Gastroesophageal sphincter (tissue), 4 donors: Measurements from ENCODE around the gene EPHB1. TPM values are rescaled to one million over a fixed set of nuclear protein-coding genes. Genes with fewer than 3 reads are reported as not detected.

Experiments
- ATAC-seq: fragments of 150-250 bp; one replicate; pipeline ENCODE4 v1.9.1; 2016; ENCODE audit warnings: mild to moderate bottlenecking, moderate library complexity
- H3K27ac ChIP-seq, 4 donors: fragments of 200-600 bp; sonication (generic) in 3 of 4; 1 replicate in 3 of 4; 2 replicates in 1 of 4; pipeline ENCODE4 v1.5.1; 2016 to 2019
- H3K27me3 ChIP-seq: fragments of 200-600 bp; sonication (generic); one replicate; pipeline ENCODE4 v1.5.1; 2019
- H3K36me3 ChIP-seq, 2 donors: fragments of 200-600 bp; sonication (generic); one replicate each; pipeline ENCODE4 v1.5.1; 2019; ENCODE audit warnings: control low read depth in 1 of 2
- H3K4me1 ChIP-seq, 3 donors: fragments of 200-600 bp; sonication (generic); 1 replicate in 2 of 3; 2 replicates in 1 of 3; pipeline ENCODE4 v1.5.1; 2016 to 2019; ENCODE audit warnings: control low read depth in 2 of 3
- H3K4me3 ChIP-seq, 2 donors: fragments of 200-600 bp; sonication (generic); one replicate each; pipeline ENCODE4 v1.5.1; 2019; ENCODE audit warnings: mild to moderate bottlenecking in 1 of 2, moderate library complexity in 1 of 2
- H3K9me3 ChIP-seq, 3 donors: fragments of 200-600 bp; sonication (generic); one replicate each; pipeline ENCODE4 v1.5.1; 2017 to 2019; ENCODE audit warnings: control low read depth in 2 of 3
- CTCF ChIP-seq, 4 experiments: fragments of 200-600 bp in 2 of 4; fragments of 450-650 bp in 2 of 4; sonication (generic) in 1 of 4; IDR thresholded peaks; one replicate each; pipeline ENCODE4 v1.5.1; 2017 to 2019; ENCODE audit warnings: antibody characterized with exemption in 4 of 4, mild to moderate bottlenecking in 2 of 4, moderate library complexity in 2 of 4
- EP300 ChIP-seq: sonication (generic); formaldehyde crosslinking; IDR thresholded peaks from one replicate; pipeline ENCODE4 v1.6.1; 2017; ENCODE audit warnings: antibody characterized with exemption, mild to moderate bottlenecking
- POLR2A ChIP-seq, 2 donors: fragments of 450-650 bp; IDR thresholded peaks; one replicate each; pipeline ENCODE4 v1.6.1; 2017; ENCODE audit warnings: antibody characterized with exemption in 2 of 2, mild to moderate bottlenecking in 2 of 2, moderate library complexity in 1 of 2
- POLR2AphosphoS5 ChIP-seq: sonication (generic); formaldehyde crosslinking; IDR thresholded peaks from one replicate; pipeline ENCODE4 v1.6.1; 2017; ENCODE audit warnings: antibody characterized with exemption
- WGBS, 2 donors: methylation state at CpG; one replicate each; pipeline ENCODE4 v1.1.5; 2018; ENCODE audit warnings: low coverage in 1 of 2; 5-methylcytosine and 5-hydroxymethylcytosine counted together
- total RNA-seq, 4 donors: library from RNA; depleted of rRNA; stranded (reverse); fragments of >200 nt; gene quantifications; one replicate each; pipeline ENCODE4 v1.1.0, GENCODE V29; 2016

EPHB1 gene
- total RNA-seq, 4 donors from 2014 or later = 0.81 to 5.7 (median 2.5) TPM; not detected in 1

GRCh38 chr3:134904776-134905646 lies 110.0 kb downstream of the EPHB1 start:
- no peak for TF ChIP-seq EP300
- H3K4me3 ChIP-seq = no peak overlapping the region
- H3K27ac ChIP-seq = no peak overlapping the region
- H3K36me3 ChIP-seq = no peaks in the 10 kb centered on the region
- ATAC-seq = no peak
- H3K27me3 ChIP-seq = no peaks in the 10 kb centered on the region
- H3K9me3 ChIP-seq = no peaks in the 10 kb centered on the region
- WGBS, 2 donors = 30 to 71% methylated on average over 1 to 7 of the region's 7 CpGs
- H3K4me1 ChIP-seq = peaks cover 0 to 28% (median 0%) of the 10 kb centered on the region in 3 donors

- no peak for ATAC-seq
- no peak overlapping the region for H3K4me3 ChIP-seq
- no peaks in the 10 kb centered on the region for H3K36me3 ChIP-seq
- no peak overlapping the region for H3K27ac ChIP-seq
- no peaks in the 10 kb centered on the region for H3K9me3 ChIP-seq
- TF ChIP-seq CTCF (IDR thresholded peaks at IDR 0.05) (no peak), POLR2AphosphoS5 (no peak), EP300 (no peak), POLR2A (IDR thresholded peaks at IDR 0.05) (no peak)
- WGBS, 2 donors = 100% methylated on average over 2 of the region's 2 CpGs
- H3K4me1 ChIP-seq = peaks cover 0 to 28% (median 0%) of the 10 kb centered on the region in 3 donors
- H3K27me3 ChIP-seq = no peaks in the 10 kb centered on the region
These were observed 110.5 kb downstream of the EPHB1 start for GRCh38 chr3:134905647-134905935.

GRCh38 chr3:134908271-134908670 lies 113.2 kb downstream of the EPHB1 start:
- WGBS, 2 donors = no CpG with 5 or more reads among the region's 2 CpGs
- no peak for ATAC-seq
- Histone ChIP-seq H3K27me3 (no peaks in the 10 kb centered on the region), H3K27ac (no peak overlapping the region), H3K9me3 (no peaks in the 10 kb centered on the region), H3K36me3 (no peaks in the 10 kb centered on the region), H3K4me1 (peaks cover 0 to 26% (median 0%) of the 10 kb centered on the region in 3 donors), H3K4me3 (no peak overlapping the region)
- TF ChIP-seq POLR2A (IDR thresholded peaks at IDR 0.05) (no peak), EP300 (no peak), CTCF (IDR thresholded peaks at IDR 0.05) (no peak), POLR2AphosphoS5 (no peak)

- Histone ChIP-seq H3K4me1 (peaks cover 0 to 9% (median 0%) of the 10 kb centered on the region in 3 donors), H3K9me3 (no peaks in the 10 kb centered on the region), H3K27ac (no peak overlapping the region), H3K27me3 (no peaks in the 10 kb centered on the region), H3K4me3 (no peak overlapping the region), H3K36me3 (no peaks in the 10 kb centered on the region)
- 60% methylated on average over 1 of the region's 2 CpGs; no CpG with 5 or more reads in 1 of the 2 donors for WGBS, 2 donors
- ATAC-seq = no peak
- TF ChIP-seq EP300 = no peak
- no peak for TF ChIP-seq POLR2AphosphoS5
- TF ChIP-seq POLR2A (IDR thresholded peaks at IDR 0.05) = no peak
- TF ChIP-seq CTCF (IDR thresholded peaks at IDR 0.05) = no peak
These were observed 115.0 kb downstream of the EPHB1 start for GRCh38 chr3:134910026-134910425.

GRCh38 chr3:134911586-134912548 lies 116.8 kb downstream of the EPHB1 start:
- no peak for ATAC-seq
- Histone ChIP-seq H3K4me3 (no peak overlapping the region), H3K9me3 (no peaks in the 10 kb centered on the region), H3K27me3 (no peaks in the 10 kb centered on the region), H3K27ac (no peak overlapping the region), H3K4me1 (no peaks in the 10 kb centered on the region), H3K36me3 (no peaks in the 10 kb centered on the region)
- 86 to 100% methylated on average over 2 to 4 of the region's 11 CpGs for WGBS, 2 donors
- TF ChIP-seq CTCF (IDR thresholded peaks at IDR 0.05) (no peak), POLR2AphosphoS5 (no peak), EP300 (no peak), POLR2A (IDR thresholded peaks at IDR 0.05) (no peak)
